ENCODE measurements around the gene GREM2.

GREM2 gene

GRCh38 chr1:240496941-240497340 lies 115.0 kb downstream of the GREM2 start:
- no peak for DNase-seq

- no peak for DNase-seq
Measured at GRCh38 chr1:240496356-240496755, 115.6 kb downstream of the GREM2 start.

DNA sequence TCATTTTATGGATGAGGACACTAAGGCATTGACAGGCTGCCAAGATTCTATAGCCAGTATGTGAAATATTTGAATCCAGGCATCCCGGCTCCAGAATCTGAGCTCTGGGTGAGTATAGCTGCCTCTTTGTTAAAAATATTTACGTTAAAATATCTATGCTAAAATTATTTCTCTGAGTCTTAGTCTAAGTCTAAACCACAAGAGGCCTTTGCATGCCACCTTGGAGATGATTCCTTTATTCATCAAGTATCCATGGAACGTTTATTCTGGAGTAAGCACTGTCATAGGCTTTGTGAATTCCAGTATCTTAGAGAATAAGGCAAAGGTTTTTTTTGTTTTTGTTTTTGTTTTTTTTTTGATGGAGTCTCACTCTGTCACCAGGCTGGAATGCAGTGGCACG lies 116.4 kb downstream of the GREM2 start:
- no peak for DNase-seq

DNA sequence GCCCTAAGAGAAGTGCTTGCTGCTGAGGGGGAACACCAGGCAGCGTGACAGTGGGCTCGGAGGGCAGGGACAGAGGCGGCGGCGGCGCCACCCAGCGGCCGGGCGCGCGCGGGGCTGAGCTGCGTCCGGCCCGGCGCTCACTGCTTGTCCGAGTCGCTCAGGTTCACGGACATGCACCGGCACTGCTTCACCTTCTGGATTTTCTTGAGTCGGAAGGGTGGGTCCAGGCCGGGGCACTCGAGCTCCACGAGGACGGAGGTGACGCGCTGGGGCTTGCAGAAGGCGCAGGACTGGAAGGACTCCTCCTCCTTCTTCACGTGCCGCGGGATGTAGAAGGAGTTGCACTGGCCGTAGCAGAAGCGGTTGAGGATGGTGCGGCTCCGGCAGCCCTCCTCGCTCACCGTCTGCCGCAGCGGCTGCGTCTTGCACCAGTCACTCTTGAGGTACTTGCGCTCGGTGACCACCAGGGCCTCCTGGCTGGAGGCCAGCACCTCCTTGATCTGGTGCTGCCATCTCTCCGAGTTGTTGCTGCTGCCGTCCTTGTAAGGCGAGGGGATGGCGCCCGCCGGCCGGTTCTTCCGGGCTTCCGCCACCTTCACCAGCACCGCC lies 119.0 kb downstream of the GREM2 start:
- no peak for DNase-seq

- no peak for DNase-seq
Measured at GRCh38 chr1:240491796-240492195, 120.2 kb downstream of the GREM2 start.

DNA sequence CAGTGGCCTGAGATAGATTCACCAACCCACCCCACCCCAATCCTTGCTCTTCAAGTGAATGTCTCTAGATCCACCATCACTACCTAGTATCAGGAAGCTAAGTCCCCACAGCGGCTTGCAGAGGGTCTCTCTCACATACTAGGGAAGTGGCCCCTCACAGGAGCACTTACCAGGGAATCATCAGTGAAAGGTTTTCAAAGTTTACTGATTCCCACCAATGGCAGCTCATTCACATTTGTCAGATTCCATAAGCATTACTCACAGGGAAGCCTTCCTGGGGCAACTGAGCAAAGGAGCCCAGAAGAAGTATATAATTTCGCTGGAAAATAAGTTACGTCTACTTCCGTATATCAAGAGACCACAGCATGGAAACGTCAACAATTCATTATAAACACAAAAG lies 120.8 kb downstream of the GREM2 start:
- DNase-seq: no peak

- DNase-seq: no peak
Measured at GRCh38 chr1:240487493-240487892, 124.5 kb downstream of the GREM2 start.

GRCh38 chr1:240486611-240487010 lies 125.3 kb downstream of the GREM2 start:
- no peak for DNase-seq

DNA sequence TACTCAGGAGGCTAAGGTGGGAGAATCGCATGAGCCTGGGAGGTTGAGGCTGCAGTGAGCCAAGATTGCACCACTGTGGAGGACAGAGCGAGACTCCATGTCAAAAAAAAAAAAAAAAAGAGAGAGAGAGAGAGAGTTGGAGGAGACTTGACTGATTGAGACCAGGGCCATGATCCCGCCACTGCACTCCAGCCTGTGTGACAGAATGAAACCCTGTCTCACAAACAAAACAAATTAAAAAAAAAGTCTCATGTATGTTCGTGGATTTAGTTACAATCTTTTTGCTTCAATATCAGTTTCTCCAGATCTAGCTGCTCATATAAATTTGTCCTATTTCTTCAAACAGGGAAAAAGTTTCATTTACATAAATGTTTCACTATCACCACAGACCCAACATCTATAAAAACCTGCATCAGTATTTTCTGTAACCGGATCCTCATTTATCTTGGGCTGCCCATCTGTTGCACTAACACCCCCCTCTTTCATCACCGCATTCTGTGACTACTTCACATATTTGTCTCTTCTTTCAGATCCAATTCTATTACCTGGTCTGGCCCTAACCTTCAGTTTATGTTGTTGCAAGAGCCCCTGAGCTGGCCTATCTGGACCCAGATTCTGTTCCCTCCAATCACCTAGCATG lies 127.0 kb downstream of the GREM2 start:
- DNase-seq: no peak

DNA sequence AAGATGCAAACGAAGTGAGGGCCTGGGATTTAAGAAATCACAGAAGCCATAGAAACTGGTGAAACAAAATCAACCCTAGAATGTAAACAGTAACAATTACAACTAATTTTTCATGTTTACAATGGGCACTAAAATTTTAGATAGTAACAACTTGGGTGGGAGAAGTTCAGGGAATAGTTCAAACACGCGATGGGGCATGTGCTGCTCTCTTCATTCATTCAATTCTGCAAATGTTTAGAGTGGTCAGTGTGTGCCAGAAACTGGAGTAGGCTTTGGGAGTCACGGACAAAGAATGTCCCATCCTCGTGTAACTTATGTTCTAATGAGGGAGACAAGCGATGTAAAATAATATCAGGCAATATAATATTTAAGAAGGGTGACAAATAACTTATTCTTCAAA lies 133.4 kb downstream of the GREM2 start:
- DNase-seq: no peak

GRCh38 chr1:240475832-240476231 lies 136.1 kb downstream of the GREM2 start:
- DNase-seq: no peak

- DNase-seq: no peak
Measured at GRCh38 chr1:240474133-240474614, 137.8 kb downstream of the GREM2 start.

DNA sequence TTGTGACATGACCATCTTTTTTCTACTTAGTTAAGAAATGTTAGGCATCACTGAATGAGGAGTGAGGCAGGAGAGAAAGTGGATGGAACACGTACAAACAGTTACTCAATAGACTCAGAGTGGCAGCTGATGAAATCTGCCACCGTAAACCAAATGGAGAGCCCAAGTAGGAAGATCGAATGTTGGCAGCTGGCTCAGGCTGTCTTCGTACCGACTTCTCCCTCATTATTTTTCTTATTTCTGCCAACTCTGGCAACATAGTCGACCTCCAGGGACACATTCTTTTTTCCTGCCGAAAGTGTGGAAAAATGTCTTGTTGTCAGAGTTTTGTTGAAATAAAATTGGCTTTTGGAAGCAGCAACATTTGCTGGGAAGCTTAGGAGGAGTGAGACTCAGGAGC lies 143.3 kb downstream of the GREM2 start:
- DNase-seq: no peak

GRCh38 chr1:240467895-240468294 lies 144.1 kb downstream of the GREM2 start:
- no peak for DNase-seq

DNA sequence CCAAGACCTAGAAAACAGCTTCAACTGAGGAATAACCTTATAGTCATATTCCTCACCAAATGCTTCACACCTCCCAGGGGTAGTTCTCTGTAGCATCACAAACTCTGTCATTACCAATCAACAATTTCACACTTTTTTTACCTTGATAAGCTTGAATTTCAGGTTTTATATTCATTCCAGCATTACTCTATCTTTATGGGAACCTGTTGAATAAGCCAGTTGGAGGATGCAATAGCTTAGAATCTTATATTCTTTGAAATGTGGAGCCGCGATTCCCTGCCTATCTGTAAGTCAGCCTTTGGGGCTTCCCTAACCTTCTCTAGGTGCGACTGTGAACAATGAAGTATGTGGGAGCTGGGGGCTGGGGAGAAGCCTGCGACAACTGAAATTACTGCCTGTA lies 145.4 kb downstream of the GREM2 start:
- DNase-seq: no peak

DNA sequence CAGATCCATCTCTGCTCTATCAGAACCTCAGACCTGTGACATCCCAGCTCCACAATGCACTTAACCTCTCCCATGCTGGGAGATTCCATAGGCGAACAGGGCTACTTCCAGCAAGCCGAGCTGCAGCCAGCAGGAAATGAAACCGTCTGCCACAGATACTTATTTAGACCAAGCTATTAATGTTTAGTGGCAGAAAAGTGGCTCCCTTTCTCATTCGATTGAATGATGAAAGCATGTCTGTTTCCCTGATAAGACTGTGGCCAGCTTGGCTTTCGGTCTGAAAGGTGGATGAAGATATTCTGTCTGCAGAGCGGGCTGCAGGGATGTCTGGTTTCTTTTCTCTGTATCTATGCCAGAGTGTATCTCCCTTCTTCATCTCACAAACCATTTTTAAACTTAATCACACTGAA lies 146.4 kb downstream of the GREM2 start:
- no peak for DNase-seq

DNA sequence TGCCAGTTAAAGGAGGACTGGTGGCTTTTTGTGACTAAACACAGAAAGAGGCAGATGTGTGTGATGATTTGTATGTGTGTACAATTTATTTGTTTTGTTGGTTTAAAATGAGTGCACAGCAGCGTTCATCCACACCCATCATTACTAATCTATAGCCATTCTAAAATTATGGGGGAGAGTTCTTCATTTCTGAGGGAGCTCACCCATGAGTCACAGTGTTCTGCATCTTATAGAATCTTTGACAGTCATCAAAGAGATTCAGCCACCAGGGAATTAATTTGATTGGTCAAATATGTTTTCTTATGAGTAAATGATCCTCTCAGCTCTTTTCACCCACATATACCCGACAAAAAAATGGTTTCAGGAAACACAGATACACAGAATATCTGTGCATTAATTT lies 147.9 kb downstream of the GREM2 start:
- no peak for DNase-seq

DNA sequence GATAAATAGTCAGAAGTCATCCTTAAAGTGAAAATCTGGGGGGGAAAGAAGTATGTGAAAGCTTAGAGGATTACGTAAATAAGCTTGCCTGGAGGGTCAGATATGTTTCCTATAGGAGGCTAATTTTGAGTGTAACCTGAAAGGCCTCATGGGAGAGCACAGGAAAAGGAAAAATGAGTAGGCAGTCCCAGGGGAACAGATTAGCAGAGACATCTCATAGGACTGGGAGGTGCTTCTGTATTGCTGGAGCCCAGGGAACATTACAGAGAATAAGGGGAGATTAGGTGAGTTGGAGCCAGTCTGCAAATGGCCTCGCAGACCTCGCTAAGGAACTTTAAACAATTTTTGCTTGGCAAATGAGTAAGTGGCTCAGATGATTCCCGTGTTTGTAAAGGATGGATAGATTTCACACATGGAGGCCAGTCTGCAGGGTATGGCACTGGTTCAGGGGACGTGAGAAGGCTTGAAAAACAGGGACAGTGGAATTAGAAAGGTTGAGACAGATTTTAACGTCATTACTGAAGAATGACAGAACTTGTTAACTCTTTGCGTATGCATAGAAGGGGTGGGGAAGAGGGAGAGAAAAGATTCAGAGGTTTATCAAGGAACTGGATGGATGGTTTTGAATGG lies 149.1 kb downstream of the GREM2 start:
- no peak for DNase-seq

DNA sequence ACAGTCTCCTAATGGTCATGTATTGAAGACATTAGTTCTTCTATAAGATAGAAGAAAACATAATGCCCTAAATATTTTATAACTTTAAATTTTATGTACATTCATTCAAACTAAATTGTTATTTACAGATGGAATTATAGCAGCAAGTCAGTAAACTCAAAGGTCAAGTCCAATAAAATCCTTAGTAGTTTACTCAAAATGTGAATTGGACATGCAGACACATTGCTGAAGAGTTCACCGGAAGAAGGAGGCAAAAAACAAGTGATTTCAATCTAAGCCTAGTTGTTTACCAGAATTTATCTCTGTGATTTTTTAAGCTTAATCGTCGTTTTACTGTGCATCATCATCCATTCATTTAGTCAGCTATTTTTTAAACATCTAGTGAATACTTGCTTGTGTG lies 149.7 kb downstream of the GREM2 start:
- no peak for DNase-seq

DNA sequence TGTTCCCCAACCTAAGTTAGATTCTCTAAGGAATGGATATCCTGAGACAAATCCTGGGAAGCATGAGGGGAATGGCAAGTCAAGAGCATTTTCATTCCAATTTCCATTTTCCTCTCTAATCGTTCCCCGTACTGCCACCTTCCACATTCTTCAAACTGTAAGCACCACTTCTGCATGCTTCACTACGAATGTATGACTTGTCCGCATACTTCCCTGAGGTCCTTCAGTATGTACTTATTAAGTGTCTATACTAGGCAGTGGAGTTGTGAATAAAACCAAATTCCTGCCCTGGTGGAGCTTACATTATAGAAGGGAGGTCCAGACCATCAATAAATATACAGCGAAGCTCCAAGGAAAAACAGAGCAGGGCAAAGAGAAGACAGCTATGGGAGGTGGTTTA lies 154.8 kb downstream of the GREM2 start:
- DNase-seq: no peak

GRCh38 chr1:240455228-240455821 lies 156.6 kb downstream of the GREM2 start:
- no peak for DNase-seq

GRCh38 chr1:240445369-240445768 lies 166.6 kb downstream of the GREM2 start:
- DNase-seq: no peak

DNA sequence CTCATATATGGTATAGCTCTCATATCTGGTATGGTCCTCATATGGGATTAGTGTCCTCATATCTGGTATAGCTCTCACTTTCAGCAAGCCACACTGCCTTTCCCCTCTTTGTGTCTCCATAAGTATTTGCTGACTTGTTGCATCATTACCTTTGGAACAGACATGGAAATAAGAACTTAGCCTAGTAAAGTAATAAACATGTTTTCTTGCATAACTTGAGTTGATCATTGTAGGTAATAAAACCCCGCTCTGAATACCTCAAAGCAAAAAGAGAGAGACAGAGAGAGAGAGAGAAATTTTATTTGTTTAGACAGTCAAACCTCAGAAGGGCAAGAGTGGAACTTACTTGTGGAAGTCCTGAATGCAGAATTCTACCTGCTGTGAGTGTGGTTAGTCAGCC lies 170.3 kb downstream of the GREM2 start:
- DNase-seq: no peak

All from Kasumi-1 (cell line).